PFSK-1 (cell line): ENCODE data around the gene PRKN.

Experiments used
- FOXP2 ChIP-seq: optimal IDR thresholded peaks from 2 replicates; pipeline ENCODE3; 2011; ENCODE audit warnings: borderline replicate concordance, control low read depth, inconsistent platforms; ENCODE audit not compliant: insufficient read depth; ENCODE audit errors: extremely low read length, extremely low read depth
- POLR2AphosphoS5 ChIP-seq: IDR thresholded peaks from 2 replicates; pipeline ENCODE4 v1.6.1; 2012; ENCODE audit warnings: low read depth, mild to moderate bottlenecking, control low read depth, low read length, moderate library complexity
- TAF1 ChIP-seq: IDR thresholded peaks from 2 replicates; pipeline ENCODE4 v1.6.1; 2012; ENCODE audit warnings: low read length, control low read depth, borderline replicate concordance; ENCODE audit not compliant: insufficient read depth

GRCh38 chr6:162315291-162315690 lies 412.3 kb downstream of the PRKN start:
- TF ChIP-seq POLR2AphosphoS5 (no peak), FOXP2 (no peak), TAF1 (no peak)
